ENCODE data around the gene CASP8. TPM values are rescaled to one million over a fixed set of nuclear protein-coding genes. Genes with fewer than 3 reads are reported as not detected.

Gene CASP8
- total RNA-seq, 1 donor from 2014 or later: 15.2 TPM

DNA sequence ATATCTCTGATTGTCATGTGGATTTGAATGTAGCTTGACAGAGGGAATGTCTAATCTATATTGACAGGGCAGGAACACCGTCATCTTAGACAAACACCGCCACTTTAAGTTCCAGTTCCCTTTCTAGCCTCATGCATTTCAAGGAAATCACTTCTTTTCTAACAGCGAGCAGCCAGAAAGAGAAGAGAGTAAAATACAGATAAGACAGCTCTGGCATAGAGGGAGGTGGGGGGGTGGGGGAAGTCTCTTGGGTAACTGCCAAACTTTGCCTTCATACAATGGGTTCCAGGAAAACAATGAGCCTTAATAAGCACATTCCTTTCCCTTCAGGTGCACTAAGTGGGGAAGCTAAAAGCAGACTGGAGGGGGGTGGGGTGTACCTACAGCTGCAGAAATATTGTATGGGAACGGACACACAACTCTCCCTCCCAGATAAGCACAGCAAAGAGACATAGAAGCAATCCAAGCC lies 40.2 kb upstream of the CASP8 start:
- no peak for DNase-seq (ENCODE audit: low spot score in 2 of 2)
- Histone ChIP-seq H3K9me3 (no peaks in the 10 kb centered on the region), H3K4me1 (no peaks in the 10 kb centered on the region), H3K27ac (no peak overlapping the region), H3K4me3 (no peak overlapping the region), H3K27me3 (no peaks in the 10 kb centered on the region), H3K36me3 (no peaks in the 10 kb centered on the region)
- intact Hi-C loops (cut with DNase I): no loop called here
- no peak for TF ChIP-seq CTCF (IDR thresholded peaks at IDR 0.05)

- intact Hi-C loops (cut with DNase I): no loop called here
- TF ChIP-seq CTCF (IDR thresholded peaks at IDR 0.05): no peak
- Histone ChIP-seq H3K36me3 (no peaks in the 10 kb centered on the region), H3K9me3 (no peaks in the 10 kb centered on the region), H3K27me3 (no peaks in the 10 kb centered on the region), H3K27ac (no peak overlapping the region), H3K4me3 (no peak overlapping the region), H3K4me1 (no peaks in the 10 kb centered on the region)
- no peak for DNase-seq (ENCODE audit: low spot score in 2 of 2)
These were observed 37.0 kb upstream of the CASP8 start for GRCh38 chr2:201223089-201224073.

DNA sequence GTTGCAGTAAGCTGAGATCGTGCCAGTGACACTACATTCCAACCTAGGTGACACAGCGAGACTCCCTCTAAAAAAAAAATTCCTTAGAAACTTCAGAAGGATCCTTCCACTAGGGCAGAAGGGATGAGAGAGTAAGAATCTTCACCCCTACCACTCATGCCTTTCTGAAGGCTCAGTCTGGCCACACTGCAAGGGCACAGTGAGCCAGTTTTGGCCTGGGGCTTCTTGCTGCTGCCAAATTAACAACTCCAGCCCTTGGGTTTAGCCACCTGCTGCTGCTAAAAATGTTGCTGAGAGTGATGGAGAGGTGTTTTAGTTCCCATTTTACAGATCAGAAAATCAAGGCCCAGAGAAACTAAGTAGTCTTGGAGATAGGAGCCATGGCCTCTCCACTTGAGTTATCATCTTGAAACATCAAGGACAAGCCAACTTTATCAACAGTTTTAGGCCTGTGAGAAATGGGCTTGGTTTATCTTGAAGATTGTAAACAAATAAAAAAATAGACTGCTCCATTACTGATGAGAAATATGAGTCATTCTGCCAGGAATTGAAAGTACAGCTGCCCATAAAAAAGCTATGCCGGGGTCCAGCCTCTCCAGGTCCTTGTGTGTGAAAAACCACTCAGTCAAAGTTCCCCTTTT lies 31.9 kb upstream of the CASP8 start:
- H3K4me3 ChIP-seq: no peak overlapping the region
- H3K27me3 ChIP-seq: no peaks in the 10 kb centered on the region
- H3K4me1 ChIP-seq: no peaks in the 10 kb centered on the region
- no peak overlapping the region for H3K27ac ChIP-seq
- intact Hi-C loops (cut with DNase I): no loop called here
- no peak for DNase-seq (ENCODE audit: low spot score in 2 of 2)
- no peak for TF ChIP-seq CTCF (IDR thresholded peaks at IDR 0.05)
- no peaks in the 10 kb centered on the region for H3K36me3 ChIP-seq
- no peaks in the 10 kb centered on the region for H3K9me3 ChIP-seq

- DNase-seq (ENCODE audit: low spot score in 2 of 2): no peak
- TF ChIP-seq CTCF (IDR thresholded peaks at IDR 0.05): no peak
- Histone ChIP-seq H3K4me1 (no peaks in the 10 kb centered on the region), H3K27me3 (no peaks in the 10 kb centered on the region), H3K27ac (no peak overlapping the region), H3K4me3 (no peak overlapping the region), H3K36me3 (no peaks in the 10 kb centered on the region), H3K9me3 (no peaks in the 10 kb centered on the region)
- intact Hi-C loops (cut with DNase I): no loop called here
These were observed 31.4 kb upstream of the CASP8 start for GRCh38 chr2:201228912-201229290.

DNA sequence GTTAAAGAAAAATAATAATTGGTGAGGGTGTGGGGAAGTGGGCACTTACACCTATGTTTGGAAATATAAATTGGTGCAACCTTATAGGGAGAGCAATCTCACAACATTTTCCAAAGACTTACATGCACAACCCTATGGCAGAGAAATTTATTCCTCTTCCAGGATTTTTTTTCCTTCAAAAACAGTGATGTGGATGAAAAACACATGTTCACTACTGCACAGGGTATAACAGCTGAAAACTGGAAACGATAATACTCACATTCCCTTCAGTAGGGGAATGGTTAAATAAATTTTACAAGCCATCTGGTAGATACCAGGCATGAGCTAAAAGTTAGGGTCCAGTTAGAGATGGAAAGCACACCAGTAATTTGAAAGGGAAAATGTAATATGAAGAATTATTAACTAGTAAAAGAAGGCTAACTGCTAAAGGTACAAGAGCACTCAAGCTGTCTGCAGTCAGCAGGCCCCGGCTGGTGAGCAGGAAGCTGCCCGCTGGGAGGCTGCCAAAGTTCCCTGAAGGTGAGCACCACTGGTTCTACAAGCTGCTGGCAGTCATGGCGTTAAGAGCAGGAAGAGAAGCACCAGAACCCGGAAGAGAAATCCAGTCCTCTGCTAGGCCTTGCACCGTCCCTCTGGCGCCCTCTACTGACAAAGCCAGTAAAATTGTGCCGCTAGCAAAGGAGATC lies 28.4 kb upstream of the CASP8 start:
- Histone ChIP-seq H3K27me3 (no peaks in the 10 kb centered on the region), H3K27ac (no peak overlapping the region), H3K4me1 (peaks cover 0 to 10% of the 10 kb centered on the region in 2 donors), H3K36me3 (no peaks in the 10 kb centered on the region), H3K4me3 (no peak overlapping the region), H3K9me3 (no peaks in the 10 kb centered on the region)
- DNase-seq (ENCODE audit: low spot score in 2 of 2): peak; percentile 68 to 92
- intact Hi-C loops (cut with DNase I): no loop called here
- peak; percentile 60 to 73 (median 73) for TF ChIP-seq CTCF (IDR thresholded peaks at IDR 0.05)

All from ascending aorta (tissue), 2 donors.